ENCODE measurements around the gene TOLLIP.
"Not testable (repeated sequence)": the region's sequence is repeated elsewhere in the genome, so short reads cannot be mapped to it uniquely, and the experiment has no call there.

- TF ChIP-seq CTCF, POLR2A, POLR2AphosphoS5, EP300 (IDR thresholded peaks at IDR 0.05): not testable (repeated sequence)
Measured at GRCh38 chr11:1347411-1347999, 38.1 kb upstream of the TOLLIP start.
